Breast epithelium (tissue), 3 donors: Measurements from ENCODE around the gene AGPAT2.

Source experiments
- POLR2A ChIP-seq: fragments of 450-650 bp; IDR thresholded peaks from one replicate; pipeline ENCODE4 v1.6.1; 2016; ENCODE audit warnings: antibody characterized with exemption, mild to moderate bottlenecking, moderate library complexity
- TF ChIP-seq, protein P1 (sequence below), 3 donors: fragments of 450-650 bp; IDR thresholded peaks; one replicate each; pipeline ENCODE4 v1.5.1; 2016 to 2017; ENCODE audit warnings: antibody characterized with exemption in 3 of 3, mild to moderate bottlenecking in 3 of 3, moderate library complexity in 3 of 3

DNA sequence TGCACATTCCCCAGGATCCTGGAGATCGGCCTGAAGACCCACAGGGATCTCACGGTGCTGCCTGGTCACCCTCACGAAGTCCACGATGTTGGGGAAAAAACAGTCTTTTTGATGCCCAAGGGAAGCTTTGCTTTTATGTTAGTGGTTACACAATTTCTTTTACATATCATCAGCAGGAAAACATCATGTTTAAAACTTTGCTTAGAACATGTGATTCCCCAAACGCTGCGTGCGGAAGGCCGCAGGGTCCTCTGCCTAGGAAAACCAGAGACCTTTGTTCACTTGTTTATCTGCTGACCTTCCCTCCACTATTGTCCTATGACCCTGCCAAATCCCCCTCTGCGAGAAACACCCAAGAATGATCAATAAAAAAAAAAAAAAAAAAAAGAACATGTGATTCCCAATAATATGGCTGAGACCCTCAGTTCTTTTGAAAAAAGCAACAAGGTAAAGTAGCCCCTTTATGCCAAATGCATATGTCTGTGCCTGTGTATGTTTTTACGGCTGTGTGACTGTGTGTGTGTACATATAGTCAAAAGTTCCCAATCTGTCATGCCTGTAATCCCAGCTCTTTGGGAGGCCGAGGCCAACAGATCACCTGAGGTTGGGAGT lies 11.5 kb upstream of the AGPAT2 start:
- TF ChIP-seq, protein P1, sequence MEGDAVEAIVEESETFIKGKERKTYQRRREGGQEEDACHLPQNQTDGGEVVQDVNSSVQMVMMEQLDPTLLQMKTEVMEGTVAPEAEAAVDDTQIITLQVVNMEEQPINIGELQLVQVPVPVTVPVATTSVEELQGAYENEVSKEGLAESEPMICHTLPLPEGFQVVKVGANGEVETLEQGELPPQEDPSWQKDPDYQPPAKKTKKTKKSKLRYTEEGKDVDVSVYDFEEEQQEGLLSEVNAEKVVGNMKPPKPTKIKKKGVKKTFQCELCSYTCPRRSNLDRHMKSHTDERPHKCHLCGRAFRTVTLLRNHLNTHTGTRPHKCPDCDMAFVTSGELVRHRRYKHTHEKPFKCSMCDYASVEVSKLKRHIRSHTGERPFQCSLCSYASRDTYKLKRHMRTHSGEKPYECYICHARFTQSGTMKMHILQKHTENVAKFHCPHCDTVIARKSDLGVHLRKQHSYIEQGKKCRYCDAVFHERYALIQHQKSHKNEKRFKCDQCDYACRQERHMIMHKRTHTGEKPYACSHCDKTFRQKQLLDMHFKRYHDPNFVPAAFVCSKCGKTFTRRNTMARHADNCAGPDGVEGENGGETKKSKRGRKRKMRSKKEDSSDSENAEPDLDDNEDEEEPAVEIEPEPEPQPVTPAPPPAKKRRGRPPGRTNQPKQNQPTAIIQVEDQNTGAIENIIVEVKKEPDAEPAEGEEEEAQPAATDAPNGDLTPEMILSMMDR (IDR thresholded peaks at IDR 0.05): no peak
- no peak for TF ChIP-seq POLR2A
